K562 (cell line): ENCODE results near the gene VILL. TPM values are rescaled to one million over a fixed set of nuclear protein-coding genes. Genes with fewer than 3 reads are reported as not detected.

Experiments
- CUX1 ChIP-seq: fragments of 200-800 bp; sonication (Bioruptor generic); IDR thresholded peaks from 2 replicates; pipeline ENCODE4 v1.6.1; 2016; ENCODE audit warnings: missing genetic modification characterization, missing compliant biosample characterization
- ETS2 ChIP-seq: IDR thresholded peaks from 2 replicates; pipeline ENCODE4 v1.6.1; 2016; ENCODE audit warnings: borderline replicate concordance, missing genetic modification characterization, mild to moderate bottlenecking, moderate library complexity, missing compliant biosample characterization; ENCODE audit not compliant: poor library complexity, severe bottlenecking
- EWSR1 ChIP-seq: fragments of 450-650 bp; IDR thresholded peaks from 2 replicates; pipeline ENCODE4 v1.6.1; 2018; ENCODE audit warnings: borderline replicate concordance, mild to moderate bottlenecking, low read depth, moderate library complexity; ENCODE audit not compliant: partially characterized antibody
- FIP1L1 ChIP-seq: fragments of 200-400 bp; formaldehyde crosslinking; IDR thresholded peaks from 2 replicates; pipeline ENCODE4 v1.6.1; 2018; ENCODE audit warnings: mild to moderate bottlenecking, low read depth, low read length; ENCODE audit not compliant: poor library complexity, severe bottlenecking
- FOXM1 ChIP-seq, 2 experiments: fragments of 450-650 bp in 1 of 2; sonication (generic) in 1 of 2; formaldehyde crosslinking in 1 of 2; IDR thresholded peaks; 2 replicates each; pipeline versions ENCODE4 v1.6.1 to v1.9.0; 2017 to 2022; ENCODE audit warnings: low read depth in 2 of 2, mild to moderate bottlenecking in 2 of 2, missing genetic modification reagents in 1 of 2, moderate library complexity in 1 of 2
- FOXP1 ChIP-seq: sonication (generic); formaldehyde crosslinking; IDR thresholded peaks from 2 replicates; pipeline ENCODE4 v1.8.0; 2022; ENCODE audit warnings: mild to moderate bottlenecking, missing genetic modification reagents
- GTF2A2 ChIP-seq: IDR thresholded peaks from 2 replicates; pipeline ENCODE4 v1.6.1; 2016; ENCODE audit warnings: mild to moderate bottlenecking, missing genetic modification characterization, missing compliant biosample characterization
- HDGF ChIP-seq: fragments of 450-650 bp; IDR thresholded peaks from 2 replicates; pipeline ENCODE4 v1.6.1; 2016
- KDM4B ChIP-seq, 2 experiments: fragments of 450-650 bp in 1 of 2; sonication (generic) in 1 of 2; IDR thresholded peaks; 2 replicates each; pipeline ENCODE4 v1.6.1; 2016 to 2017; ENCODE audit warnings: borderline replicate concordance in 2 of 2, antibody characterized with exemption in 1 of 2, low read depth in 1 of 2, mild to moderate bottlenecking in 1 of 2
- NFIX ChIP-seq: fragments of 250-450 bp; sonication (Bioruptor Pico); IDR thresholded peaks from 2 replicates; pipeline ENCODE4 v1.4.0; 2020; ENCODE audit warnings: low read depth, mild to moderate bottlenecking, moderate library complexity
- NR3C1 ChIP-seq: sonication (generic); formaldehyde crosslinking; IDR thresholded peaks from 2 replicates; pipeline ENCODE4 v1.8.1; 2022; ENCODE audit warnings: missing genetic modification reagents
- RBM14 ChIP-seq: fragments of 200-400 bp; formaldehyde crosslinking; IDR thresholded peaks from 2 replicates; pipeline ENCODE4 v1.6.1; 2018; ENCODE audit warnings: low read depth, mild to moderate bottlenecking, low read length, moderate library complexity, borderline replicate concordance; ENCODE audit not compliant: insufficient read depth
- SIN3B ChIP-seq: fragments of 450-650 bp; IDR thresholded peaks from 2 replicates; pipeline ENCODE4 v1.6.1; 2017; ENCODE audit warnings: low read depth, mild to moderate bottlenecking, moderate library complexity
- THRAP3 ChIP-seq: fragments of 450-650 bp; IDR thresholded peaks from 2 replicates; pipeline ENCODE4 v1.6.1; 2016; ENCODE audit warnings: mild to moderate bottlenecking, inconsistent platforms, borderline replicate concordance
- TRIM28 ChIP-seq: fragments of 450-650 bp; IDR thresholded peaks from 2 replicates; pipeline ENCODE4 v1.6.1; 2017
- ZNF143 ChIP-seq: sonication (generic); formaldehyde crosslinking; IDR thresholded peaks from 2 replicates; pipeline ENCODE4 v1.9.0; 2022; ENCODE audit warnings: mild to moderate bottlenecking, missing genetic modification reagents
- polyA plus RNA-seq, 8 experiments: library from polyadenylated mRNA; depleted of rRNA in 4 of 8; stranded (reverse) in 5 of 8; unstranded in 3 of 8; fragments of >200 nt; fragmentation: Nextera tagmentation in 2 of 8; fragmentation: Illumina TruSeq in 1 of 8; extraction: Ambion mirVana in 2 of 8; extraction: Trizol in 1 of 8; gene quantifications; 2 replicates each; pipeline versions ENCODE4 v1.2.1 to v1.2.3, GENCODE V29; 2011 to 2014; ENCODE audit warnings: inconsistent platforms in 1 of 8, missing spikeins in 1 of 8
- total RNA-seq, 7 experiments: library from RNA; depleted of rRNA in 6 of 7; stranded (reverse); fragments of >200 nt in 6 of 7; fragmentation: Illumina TruSeq in 2 of 7; extraction: Trizol in 2 of 7; gene quantifications; 2 replicates each; pipeline versions ENCODE4 v1.2.1 to v1.2.3, GENCODE V29; 2011 to 2021; ENCODE audit warnings: low replicate concordance in 1 of 7
- TF ChIP-seq, protein P1 (sequence below): fragments of 250-450 bp; sonication (Bioruptor Pico); IDR thresholded peaks from 2 replicates; pipeline ENCODE4 v1.5.1; 2021; ENCODE audit warnings: mild to moderate bottlenecking

Gene VILL
- total and polyA plus RNA-seq, 9 of the 15 experiments (the other 6 are each of a cell fraction or from before 2014, with no cell fraction given), result 0.11 to 16.0 (median 8.8) TPM

GRCh38 chr3:37993820-37994638 lies 3.4 kb downstream of the VILL start (continued):
- TF ChIP-seq, protein P1, sequence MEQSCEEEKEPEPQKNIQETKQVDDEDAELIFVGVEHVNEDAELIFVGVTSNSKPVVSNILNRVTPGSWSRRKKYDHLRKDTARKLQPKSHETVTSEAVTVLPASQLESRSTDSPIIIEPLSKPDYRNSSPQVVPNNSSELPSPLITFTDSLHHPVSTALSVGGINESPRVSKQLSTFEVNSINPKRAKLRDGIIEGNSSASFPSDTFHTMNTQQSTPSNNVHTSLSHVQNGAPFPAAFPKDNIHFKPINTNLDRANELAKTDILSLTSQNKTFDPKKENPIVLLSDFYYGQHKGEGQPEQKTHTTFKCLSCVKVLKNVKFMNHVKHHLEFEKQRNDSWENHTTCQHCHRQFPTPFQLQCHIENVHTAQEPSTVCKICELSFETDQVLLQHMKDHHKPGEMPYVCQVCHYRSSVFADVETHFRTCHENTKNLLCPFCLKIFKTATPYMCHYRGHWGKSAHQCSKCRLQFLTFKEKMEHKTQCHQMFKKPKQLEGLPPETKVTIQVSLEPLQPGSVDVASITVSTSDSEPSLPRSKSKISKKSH (CRISPR knock-in tag), result no peak
- TF ChIP-seq RBM14, result 0 out of 2 replicates have a peak, but pooled peaks have one; percentile 78
- no peak for TF ChIP-seq EWSR1
- peak; percentile 69 for TF ChIP-seq FIP1L1
- 0 out of 2 replicates have a peak, but pooled peaks have one; percentile 72 for TF ChIP-seq THRAP3
- no peak for TF ChIP-seq CUX1 (CRISPR knock-in tag)
- peak; percentile 44; the same call in 1 of the 2 replicates for TF ChIP-seq GTF2A2
- peak in 1 of 2 experiments; percentile 87; a peak in 1 of 4 replicates for TF ChIP-seq KDM4B (IDR thresholded peaks at IDR 0.05; ENCODE audit: borderline replicate concordance in 2 of 2, low read depth in 1 of 2)
- no peak for TF ChIP-seq NFIX (CRISPR knock-in tag)
- TF ChIP-seq HDGF, result peak; percentile 29; the same call in 1 of the 2 replicates
- TF ChIP-seq FOXM1 (IDR thresholded peaks at IDR 0.05; ENCODE audit: low read depth), result no peak
- TF ChIP-seq FOXM1 (CRISPR knock-in tag; IDR thresholded peaks at IDR 0.05; ENCODE audit: low read depth), result no peak
- TF ChIP-seq NR3C1 (CRISPR knock-in tag), result no peak
- TF ChIP-seq FOXP1 (CRISPR knock-in tag), result peak; percentile 90; the same call in 1 of the 2 replicates
- no peak for TF ChIP-seq SIN3B
- TF ChIP-seq ZNF143, result peak; percentile 41; the same call in 1 of the 2 replicates
- peak; percentile 85; the same call in 1 of the 2 replicates for TF ChIP-seq TRIM28
- TF ChIP-seq ETS2 (tag), result no peak
